ENCODE data around the gene ME3. TPM values are rescaled to one million over a fixed set of nuclear protein-coding genes. Genes with fewer than 3 reads are reported as not detected.
"Not testable (repeated sequence)": the region's sequence is repeated elsewhere in the genome, so short reads cannot be mapped to it uniquely, and the experiment has no call there.

Gene ME3
- total RNA-seq, 2 experiments from 2014 or later = not detected

GRCh38 chr11:86440305-86440716 is 232.1 kb downstream of the ME3 start:
- TF ChIP-seq EZH2phosphoT487 (IDR thresholded peaks at IDR 0.05; ENCODE audit: borderline replicate concordance, low read depth, low read length) (no peak), CTCF (conservative IDR thresholded peaks at IDR 0.05; ENCODE audit: low read length) (no peak)

GRCh38 chr11:86438685-86439084 is 233.7 kb downstream of the ME3 start:
- H2AFZ ChIP-seq (ENCODE audit: low read length) = no peak overlapping the region
- BruUV-seq (replicated peaks) = no TSS peak
- CTCF ChIA-PET (ENCODE audit: unreplicated experiment) = no interaction called here
- no peak overlapping the region for H3K4me3 ChIP-seq (ENCODE audit: low read depth, low read length, poor library complexity, severe bottlenecking)
- no peak for DNase-seq (ENCODE audit: low spot score)
- no peaks in the 10 kb centered on the region for H3K9me2 ChIP-seq (ENCODE audit: insufficient read depth, low read length)
- H4K20me1 ChIP-seq (ENCODE audit: insufficient read depth, low read length) = no peaks in the 10 kb centered on the region
- H3K36me3 ChIP-seq (ENCODE audit: insufficient read depth, low read length) = no peaks in the 10 kb centered on the region
- no peak overlapping the region for H3K27ac ChIP-seq (ENCODE audit: low read depth, low read length, poor library complexity, severe bottlenecking)
- no peak overlapping the region for H3K4me2 ChIP-seq (ENCODE audit: low read length)
- H3K9me3 ChIP-seq (ENCODE audit: low read length) = no peaks in the 10 kb centered on the region
- TF ChIP-seq CTCF (conservative IDR thresholded peaks at IDR 0.05; ENCODE audit: low read length) (no peak), EZH2phosphoT487 (IDR thresholded peaks at IDR 0.05; ENCODE audit: borderline replicate concordance, low read depth, low read length) (no peak)
- POLR2A ChIA-PET = no interaction called here
- no peaks in the 10 kb centered on the region for H3K4me1 ChIP-seq (ENCODE audit: insufficient read depth, low read length, poor library complexity, severe bottlenecking)
- H3K79me2 ChIP-seq (ENCODE audit: insufficient read depth, low read depth, low read length) = no peaks in the 10 kb centered on the region
- intact Hi-C loops (cut with micrococcal nuclease; ENCODE audit: unreplicated experiment) = no loop called here

More at GRCh38 chr11:86440305-86440716, 232.1 kb downstream of the ME3 start:
- H2AFZ ChIP-seq (ENCODE audit: low read length) = no peak overlapping the region
- no peak overlapping the region for H3K4me3 ChIP-seq (ENCODE audit: low read depth, low read length, poor library complexity, severe bottlenecking)
- DNase-seq (ENCODE audit: low spot score) = no peak
- no peaks in the 10 kb centered on the region for H3K36me3 ChIP-seq (ENCODE audit: insufficient read depth, low read length)
- H4K20me1 ChIP-seq (ENCODE audit: insufficient read depth, low read length) = no peaks in the 10 kb centered on the region
- no peaks in the 10 kb centered on the region for H3K4me1 ChIP-seq (ENCODE audit: insufficient read depth, low read length, poor library complexity, severe bottlenecking)
- H3K27ac ChIP-seq (ENCODE audit: low read depth, low read length, poor library complexity, severe bottlenecking) = no peak overlapping the region
- no peaks in the 10 kb centered on the region for H3K79me2 ChIP-seq (ENCODE audit: insufficient read depth, low read depth, low read length)
- POLR2A ChIA-PET = no interaction called here
- no peaks in the 10 kb centered on the region for H3K9me2 ChIP-seq (ENCODE audit: insufficient read depth, low read length)
- intact Hi-C loops (cut with micrococcal nuclease; ENCODE audit: unreplicated experiment) = no loop called here
- no peak overlapping the region for H3K4me2 ChIP-seq (ENCODE audit: low read length)
- no peaks in the 10 kb centered on the region for H3K9me3 ChIP-seq (ENCODE audit: low read length)
- BruUV-seq (replicated peaks) = no TSS peak
- CTCF ChIA-PET (ENCODE audit: unreplicated experiment) = no interaction called here

- Histone ChIP-seq H3K27ac (ENCODE audit: low read depth, low read length, poor library complexity, severe bottlenecking) (no peak overlapping the region), H3K9me2 (ENCODE audit: insufficient read depth, low read length) (no peaks in the 10 kb centered on the region), H3K36me3 (ENCODE audit: insufficient read depth, low read length) (no peaks in the 10 kb centered on the region), H3K4me3 (ENCODE audit: low read depth, low read length, poor library complexity, severe bottlenecking) (no peak overlapping the region), H3K79me2 (ENCODE audit: insufficient read depth, low read depth, low read length) (no peaks in the 10 kb centered on the region), H3K9me3 (ENCODE audit: low read length) (no peaks in the 10 kb centered on the region), H4K20me1 (ENCODE audit: insufficient read depth, low read length) (no peaks in the 10 kb centered on the region), H3K4me1 (ENCODE audit: insufficient read depth, low read length, poor library complexity, severe bottlenecking) (no peaks in the 10 kb centered on the region), H3K4me2 (ENCODE audit: low read length) (no peak overlapping the region), H2AFZ (ENCODE audit: low read length) (no peak overlapping the region)
- intact Hi-C loops (cut with micrococcal nuclease; ENCODE audit: unreplicated experiment) = no loop called here
- BruUV-seq (replicated peaks) = no TSS peak
- CTCF ChIA-PET (ENCODE audit: unreplicated experiment) = no interaction called here
- POLR2A ChIA-PET = interaction anchor here (0.5 kb wide), 1 partner anchor 593 kb away, joined by 4 read pairs; no protein-coding TSS in a partner anchor
- DNase-seq (ENCODE audit: low spot score) = no peak
- no peak for TF ChIP-seq CTCF (conservative IDR thresholded peaks at IDR 0.05; ENCODE audit: low read length)
- no peak for TF ChIP-seq EZH2phosphoT487 (IDR thresholded peaks at IDR 0.05; ENCODE audit: borderline replicate concordance, low read depth, low read length)
Measured at GRCh38 chr11:86435711-86436110, 236.7 kb downstream of the ME3 start.

GRCh38 chr11:86433361-86434095 is 238.9 kb downstream of the ME3 start:
- H2AFZ ChIP-seq (ENCODE audit: low read length); CTCF ChIA-PET (ENCODE audit: unreplicated experiment); H4K20me1 ChIP-seq (ENCODE audit: insufficient read depth, low read length); DNase-seq (ENCODE audit: low spot score); H3K4me3 ChIP-seq (ENCODE audit: low read depth, low read length, poor library complexity, severe bottlenecking); H3K9me2 ChIP-seq (ENCODE audit: insufficient read depth, low read length); H3K36me3 ChIP-seq (ENCODE audit: insufficient read depth, low read length); H3K27ac ChIP-seq (ENCODE audit: low read depth, low read length, poor library complexity, severe bottlenecking); H3K4me1 ChIP-seq (ENCODE audit: insufficient read depth, low read length, poor library complexity, severe bottlenecking); intact Hi-C loops (cut with micrococcal nuclease; ENCODE audit: unreplicated experiment); H3K4me2 ChIP-seq (ENCODE audit: low read length); BruUV-seq (replicated peaks); H3K9me3 ChIP-seq (ENCODE audit: low read length); H3K79me2 ChIP-seq (ENCODE audit: insufficient read depth, low read depth, low read length); POLR2A ChIA-PET: not testable (repeated sequence)
